GM12878 (cell line): ENCODE results near the gene MAF. TPM values are rescaled to one million over a fixed set of nuclear protein-coding genes. Genes with fewer than 3 reads are reported as not detected.

Source experiments
- ATAC-seq: fragments of 200-7000 bp; cut with Tn5 transposase; 3 replicates; pipeline ENCODE4 v1.9.1; 2020; ENCODE audit warnings: mild to moderate bottlenecking, moderate library complexity
- BruUV-seq: library from RNA; stranded (reverse); fragments of 400-500 nt; replicated peaks from 2 replicates; lab custom pipeline; 2021; lab: Mats Ljungman, UMichigan
- CTCF ChIA-PET: fragments of 300-600 bp; sonication (Branson Sonifier 250); formaldehyde crosslinking; extraction: SDS; loops from one replicate; lab custom pipeline; 2021; ENCODE audit warnings: inconsistent platforms; lab: Yijun Ruan, JAX
- POLR2A ChIA-PET: fragments of 350-600 bp; formaldehyde crosslinking; extraction: SDS; loops from one replicate; lab custom pipeline; 2021; ENCODE audit warnings: inconsistent platforms; lab: Charles Lee
- RAD21 ChIA-PET: fragments of 300-600 bp; sonication (Branson Sonifier 250); formaldehyde crosslinking; loops from one replicate; lab custom pipeline; 2023; ENCODE audit warnings: antibody characterized with exemption; ENCODE audit not compliant: unreplicated experiment; lab: Charles Lee
- SMC1A ChIA-PET: fragments of 300-600 bp; sonication (Branson Sonifier 250); formaldehyde crosslinking; loops from one replicate; lab custom pipeline; 2023; ENCODE audit not compliant: unreplicated experiment, uncharacterized antibody; lab: Charles Lee
- DNase-seq: peaks from one replicate; pipeline ENCODE4 v3.0.0-alpha.2; 2011; ENCODE audit warnings: low read depth, low spot score
- FAIRE-seq: peaks from 3 replicates; lab custom pipeline; 2011; peaks lifted over from hg19 to GRCh38; lab: Jason Lieb, UNC
- H2AFZ ChIP-seq: 2 replicates; pipeline ENCODE4 v1.6.0; 2011; ENCODE audit warnings: low read depth, low read length, control low read depth; ENCODE audit not compliant: control insufficient read depth
- H3K27ac ChIP-seq: 2 replicates; pipeline ENCODE4 v1.5.1; 2011; ENCODE audit warnings: control low read depth; ENCODE audit not compliant: control insufficient read depth, insufficient read depth
- H3K27me3 ChIP-seq, 2 experiments: replicated peaks in 1 of 2; 2 replicates each; pipeline versions ENCODE4 v1.6.0 to v1.6.1; 2011; ENCODE audit warnings: low read length in 1 of 2; ENCODE audit not compliant: control insufficient read depth in 2 of 2, insufficient read depth in 2 of 2
- H3K36me3 ChIP-seq, 2 experiments: 2 replicates each; pipeline ENCODE4 v1.5.1; 2011; ENCODE audit warnings: low read length in 1 of 2; ENCODE audit not compliant: control insufficient read depth in 2 of 2, insufficient read depth in 2 of 2
- H3K4me1 ChIP-seq: 2 replicates; pipeline ENCODE4 v1.6.1; 2011; ENCODE audit warnings: mild to moderate bottlenecking, low read length, moderate library complexity, mixed read lengths; ENCODE audit not compliant: control insufficient read depth, insufficient read depth
- H3K4me2 ChIP-seq: 2 replicates; pipeline ENCODE4 v1.6.0; 2011; ENCODE audit warnings: control low read depth; ENCODE audit not compliant: control insufficient read depth, insufficient read depth
- H3K4me3 ChIP-seq: fragments of 200-600 bp; sonication (generic); 2 replicates; pipeline ENCODE4 v1.5.1; 2016
- H3K79me2 ChIP-seq: 2 replicates; pipeline ENCODE4 v1.6.0; 2011; ENCODE audit warnings: low read length; ENCODE audit not compliant: control insufficient read depth, insufficient read depth
- H3K9ac ChIP-seq: 2 replicates; pipeline ENCODE4 v1.8.0; 2011; ENCODE audit warnings: low read length, control low read depth, mixed read lengths; ENCODE audit not compliant: control insufficient read depth, insufficient read depth
- H3K9me3 ChIP-seq: replicated peaks from 3 replicates; pipeline ENCODE4 v1.5.1; 2011; ENCODE audit warnings: mild to moderate bottlenecking, low read length; ENCODE audit not compliant: control insufficient read depth, insufficient read depth
- H4K20me1 ChIP-seq: 2 replicates; pipeline ENCODE4 v1.6.0; 2011; ENCODE audit not compliant: control insufficient read depth, insufficient read depth
- BCL11A ChIP-seq: IDR thresholded peaks from 2 replicates; pipeline ENCODE4 v1.6.1; 2011; ENCODE audit warnings: low read depth, low read length
- FOXK2 ChIP-seq: fragments of 450-650 bp; IDR thresholded peaks from 2 replicates; pipeline ENCODE4 v1.6.1; 2017; ENCODE audit warnings: mild to moderate bottlenecking, moderate library complexity
- FOXM1 ChIP-seq: IDR thresholded peaks from 2 replicates; pipeline ENCODE4 v1.6.1; 2012; ENCODE audit warnings: low read depth, mild to moderate bottlenecking, inconsistent platforms, low read length, moderate library complexity
- JUND ChIP-seq: IDR thresholded peaks from 2 replicates; pipeline ENCODE4 v1.6.1; 2012; ENCODE audit warnings: low read depth, mild to moderate bottlenecking, low read length, improper control_type of control experiment, moderate library complexity
- NBN ChIP-seq: fragments of 450-650 bp; IDR thresholded peaks from 2 replicates; pipeline ENCODE4 v1.6.1; 2016
- PML ChIP-seq: IDR thresholded peaks from 2 replicates; pipeline ENCODE4 v1.6.1; 2012; ENCODE audit warnings: low read length, inconsistent platforms
- POLR2AphosphoS2 ChIP-seq: IDR thresholded peaks from 2 replicates; pipeline ENCODE4 v1.6.1; 2011; ENCODE audit warnings: low read depth, mild to moderate bottlenecking, low read length, improper control_type of control experiment, moderate library complexity
- SREBF2 ChIP-seq: IDR thresholded peaks from 2 replicates; pipeline ENCODE4 v1.6.1; 2012; ENCODE audit warnings: mild to moderate bottlenecking, low read length
- WGBS: methylation state at CpG from one replicate; pipeline ENCODE4 v1.1.6; 2016; ENCODE audit warnings: low lambda C conversion rate; ENCODE audit not compliant: insufficient replicate concordance, insufficient coverage; ENCODE audit errors: missing lambda C conversion rate; 5-methylcytosine and 5-hydroxymethylcytosine counted together
- in situ Hi-C: fragments of 300-500 bp; cut with MboI; formaldehyde crosslinking; loops from 9 replicates; pipeline ENCODE4 v1.14.3; 2018; ENCODE audit warnings: mixed read lengths
- intact Hi-C: fragments of 100-400 bp; cut with micrococcal nuclease; formaldehyde crosslinking; loops from one replicate; pipeline ENCODE4 v1.14.2; 2022; ENCODE audit not compliant: unreplicated experiment
- polyA plus RNA-seq, 11 experiments: library from polyadenylated mRNA; depleted of rRNA in 4 of 11; unstranded in 6 of 11; stranded (reverse) in 5 of 11; fragments of >200 nt; fragmentation: Nextera tagmentation in 4 of 11; fragmentation: Illumina TruSeq in 1 of 11; extraction: Ambion mirVana in 4 of 11; extraction: Trizol in 1 of 11; gene quantifications; 1 replicate in 1 of 11; 2 replicates in 10 of 11; pipeline versions ENCODE4 v1.2.1 to v1.2.3, GENCODE V29; 2011 to 2016; ENCODE audit warnings: inconsistent platforms in 2 of 11, missing spikeins in 2 of 11, low read depth in 1 of 11
- total RNA-seq, 4 experiments: library from RNA; depleted of rRNA in 3 of 4; stranded (reverse); fragments of >200 nt in 3 of 4; fragmentation: Illumina TruSeq in 1 of 4; extraction: Trizol in 1 of 4; gene quantifications; 2 replicates each; pipeline versions ENCODE4 v1.2.1 to v1.2.3, GENCODE V29; 2013 to 2021
- TF ChIP-seq, protein P1 (sequence below): fragments of 450-650 bp; IDR thresholded peaks from 2 replicates; pipeline ENCODE4 v1.6.1; 2014; ENCODE audit warnings: mild to moderate bottlenecking
- TF ChIP-seq, protein P2 (sequence below): fragments of 450-650 bp; IDR thresholded peaks from 2 replicates; pipeline ENCODE4 v1.6.1; 2016; ENCODE audit warnings: mild to moderate bottlenecking, moderate library complexity, borderline replicate concordance
- TF ChIP-seq, protein P3 (sequence below): IDR thresholded peaks from 2 replicates; pipeline ENCODE4 v1.6.1; 2011; ENCODE audit warnings: low read depth, mild to moderate bottlenecking, low read length, moderate library complexity, borderline replicate concordance; ENCODE audit errors: extremely low read depth
- TF ChIP-seq, protein P4 (sequence below): IDR thresholded peaks from 2 replicates; pipeline ENCODE4 v1.6.1; 2012; ENCODE audit warnings: low read depth, low read length, improper control_type of control experiment

Gene MAF
- total and polyA plus RNA-seq, 10 of the 15 experiments (the other 5 are each of a cell fraction or from before 2014, with no cell fraction given), result 0.03 to 0.13 TPM; not detected in 8

DNA sequence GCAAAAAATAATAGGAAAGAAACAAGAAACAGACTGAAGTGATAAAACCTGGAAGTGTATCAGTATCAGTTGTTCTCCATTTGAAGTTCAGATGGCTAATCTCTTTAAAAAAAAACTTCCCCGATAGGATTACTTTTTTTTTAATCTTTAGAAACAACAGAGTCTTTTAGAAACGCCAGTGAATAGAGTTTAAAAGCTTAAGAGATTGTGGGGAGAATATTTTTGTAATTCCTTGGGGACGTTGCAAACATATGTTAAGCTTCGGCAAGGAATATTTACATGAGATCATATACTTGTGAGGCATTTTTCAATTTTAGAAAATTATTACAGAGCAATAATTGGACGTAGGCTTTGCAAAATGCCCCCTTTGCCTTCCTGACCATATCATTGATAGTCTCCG, 13.2 kb downstream of the MAF start:
- CTCF ChIA-PET, result interaction anchor here (1.0 kb wide), 1 partner anchor 14 kb away, joined by 4 read pairs; the partner anchor contains the start of gene MAF
- Histone ChIP-seq H3K4me1 (no peaks in the 10 kb centered on the region), H3K9ac (no peak overlapping the region), H3K9me3 (no peaks in the 10 kb centered on the region), H3K79me2 (no peaks in the 10 kb centered on the region), H3K4me2 (no peak overlapping the region), H3K4me3 (no peak overlapping the region), H2AFZ (no peak overlapping the region), H4K20me1 (no peaks in the 10 kb centered on the region), H3K27me3 (peaks cover 1 to 5% of the 10 kb centered on the region in 2 experiments; a peak in 2 of 4 replicates), H3K36me3 (no peaks in the 10 kb centered on the region), H3K27ac (no peak overlapping the region)
- intact Hi-C loops, result no loop called here
- TF ChIP-seq BCL11A, result no peak
- TF ChIP-seq, protein P1, sequence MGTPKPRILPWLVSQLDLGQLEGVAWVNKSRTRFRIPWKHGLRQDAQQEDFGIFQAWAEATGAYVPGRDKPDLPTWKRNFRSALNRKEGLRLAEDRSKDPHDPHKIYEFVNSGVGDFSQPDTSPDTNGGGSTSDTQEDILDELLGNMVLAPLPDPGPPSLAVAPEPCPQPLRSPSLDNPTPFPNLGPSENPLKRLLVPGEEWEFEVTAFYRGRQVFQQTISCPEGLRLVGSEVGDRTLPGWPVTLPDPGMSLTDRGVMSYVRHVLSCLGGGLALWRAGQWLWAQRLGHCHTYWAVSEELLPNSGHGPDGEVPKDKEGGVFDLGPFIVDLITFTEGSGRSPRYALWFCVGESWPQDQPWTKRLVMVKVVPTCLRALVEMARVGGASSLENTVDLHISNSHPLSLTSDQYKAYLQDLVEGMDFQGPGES, result no peak
- no peak for TF ChIP-seq POLR2AphosphoS2
- TF ChIP-seq FOXM1, result no peak
- TF ChIP-seq, protein P2, sequence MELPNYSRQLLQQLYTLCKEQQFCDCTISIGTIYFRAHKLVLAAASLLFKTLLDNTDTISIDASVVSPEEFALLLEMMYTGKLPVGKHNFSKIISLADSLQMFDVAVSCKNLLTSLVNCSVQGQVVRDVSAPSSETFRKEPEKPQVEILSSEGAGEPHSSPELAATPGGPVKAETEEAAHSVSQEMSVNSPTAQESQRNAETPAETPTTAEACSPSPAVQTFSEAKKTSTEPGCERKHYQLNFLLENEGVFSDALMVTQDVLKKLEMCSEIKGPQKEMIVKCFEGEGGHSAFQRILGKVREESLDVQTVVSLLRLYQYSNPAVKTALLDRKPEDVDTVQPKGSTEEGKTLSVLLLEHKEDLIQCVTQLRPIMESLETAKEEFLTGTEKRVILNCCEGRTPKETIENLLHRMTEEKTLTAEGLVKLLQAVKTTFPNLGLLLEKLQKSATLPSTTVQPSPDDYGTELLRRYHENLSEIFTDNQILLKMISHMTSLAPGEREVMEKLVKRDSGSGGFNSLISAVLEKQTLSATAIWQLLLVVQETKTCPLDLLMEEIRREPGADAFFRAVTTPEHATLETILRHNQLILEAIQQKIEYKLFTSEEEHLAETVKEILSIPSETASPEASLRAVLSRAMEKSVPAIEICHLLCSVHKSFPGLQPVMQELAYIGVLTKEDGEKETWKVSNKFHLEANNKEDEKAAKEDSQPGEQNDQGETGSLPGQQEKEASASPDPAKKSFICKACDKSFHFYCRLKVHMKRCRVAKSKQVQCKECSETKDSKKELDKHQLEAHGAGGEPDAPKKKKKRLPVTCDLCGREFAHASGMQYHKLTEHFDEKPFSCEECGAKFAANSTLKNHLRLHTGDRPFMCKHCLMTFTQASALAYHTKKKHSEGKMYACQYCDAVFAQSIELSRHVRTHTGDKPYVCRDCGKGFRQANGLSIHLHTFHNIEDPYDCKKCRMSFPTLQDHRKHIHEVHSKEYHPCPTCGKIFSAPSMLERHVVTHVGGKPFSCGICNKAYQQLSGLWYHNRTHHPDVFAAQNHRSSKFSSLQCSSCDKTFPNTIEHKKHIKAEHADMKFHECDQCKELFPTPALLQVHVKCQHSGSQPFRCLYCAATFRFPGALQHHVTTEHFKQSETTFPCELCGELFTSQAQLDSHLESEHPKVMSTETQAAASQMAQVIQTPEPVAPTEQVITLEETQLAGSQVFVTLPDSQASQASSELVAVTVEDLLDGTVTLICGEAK, result no peak
- TF ChIP-seq, protein P3, sequence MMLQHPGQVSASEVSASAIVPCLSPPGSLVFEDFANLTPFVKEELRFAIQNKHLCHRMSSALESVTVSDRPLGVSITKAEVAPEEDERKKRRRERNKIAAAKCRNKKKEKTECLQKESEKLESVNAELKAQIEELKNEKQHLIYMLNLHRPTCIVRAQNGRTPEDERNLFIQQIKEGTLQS, result no peak
- TF ChIP-seq PML, result no peak
- TF ChIP-seq FOXK2, result no peak
- TF ChIP-seq SREBF2, result no peak
- no peak for TF ChIP-seq JUND
- TF ChIP-seq, protein P4, sequence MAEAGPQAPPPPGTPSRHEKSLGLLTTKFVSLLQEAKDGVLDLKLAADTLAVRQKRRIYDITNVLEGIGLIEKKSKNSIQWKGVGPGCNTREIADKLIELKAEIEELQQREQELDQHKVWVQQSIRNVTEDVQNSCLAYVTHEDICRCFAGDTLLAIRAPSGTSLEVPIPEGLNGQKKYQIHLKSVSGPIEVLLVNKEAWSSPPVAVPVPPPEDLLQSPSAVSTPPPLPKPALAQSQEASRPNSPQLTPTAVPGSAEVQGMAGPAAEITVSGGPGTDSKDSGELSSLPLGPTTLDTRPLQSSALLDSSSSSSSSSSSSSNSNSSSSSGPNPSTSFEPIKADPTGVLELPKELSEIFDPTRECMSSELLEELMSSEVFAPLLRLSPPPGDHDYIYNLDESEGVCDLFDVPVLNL, result no peak
- no peak for TF ChIP-seq NBN
- POLR2A ChIA-PET, result no interaction called here
- SMC1A ChIA-PET, result no interaction called here
- no TSS peak for BruUV-seq
- DNase-seq, result no peak
- RAD21 ChIA-PET, result no interaction called here
- no peak for ATAC-seq
- WGBS, result 36% methylated on average over 6 of the region's 6 CpGs
- in situ Hi-C loops, result no loop called here
- no peak for FAIRE-seq
